AG08395 (cell line): ENCODE measurements around the gene C8B.

Experiments
- DNase-seq: peaks from one replicate; pipeline ENCODE4 v3.0.0; 2012; ENCODE audit warnings: mixed read lengths, low spot score

Gene C8B

GRCh38 chr1:56929492-56929891 is 36.3 kb downstream of the C8B start:
- no peak for DNase-seq

GRCh38 chr1:56927986-56928385 is 37.8 kb downstream of the C8B start:
- no peak for DNase-seq

- DNase-seq, result no peak
Measured at GRCh38 chr1:56927171-56927570, 38.6 kb downstream of the C8B start.

GRCh38 chr1:56925193-56925592 is 40.6 kb downstream of the C8B start:
- no peak for DNase-seq

GRCh38 chr1:56924116-56924515 is 41.7 kb downstream of the C8B start:
- DNase-seq, result no peak

GRCh38 chr1:56923201-56923600 is 42.6 kb downstream of the C8B start:
- no peak for DNase-seq

GRCh38 chr1:56922507-56922906 is 43.3 kb downstream of the C8B start:
- DNase-seq, result no peak

- DNase-seq, result no peak
Measured at GRCh38 chr1:56922070-56922469, 43.7 kb downstream of the C8B start.

GRCh38 chr1:56921479-56921878 is 44.3 kb downstream of the C8B start:
- no peak for DNase-seq

- peak; percentile 42 for DNase-seq
Measured at GRCh38 chr1:56920591-56921001, 45.2 kb downstream of the C8B start.

- no peak for DNase-seq
Measured at GRCh38 chr1:56917356-56917755, 48.5 kb downstream of the C8B start.

GRCh38 chr1:56916630-56917029 is 49.2 kb downstream of the C8B start:
- DNase-seq, result no peak

- DNase-seq, result no peak
Measured at GRCh38 chr1:56915960-56916359, 49.9 kb downstream of the C8B start.

- no peak for DNase-seq
Measured at GRCh38 chr1:56912325-56912724, 53.5 kb downstream of the C8B start.

- peak; percentile 58 for DNase-seq
Measured at GRCh38 chr1:56911098-56911938, 54.5 kb downstream of the C8B start.

- no peak for DNase-seq
Measured at GRCh38 chr1:56910441-56910985, 55.3 kb downstream of the C8B start.

- DNase-seq, result peak; percentile 69
Measured at GRCh38 chr1:56908619-56909221, 57.1 kb downstream of the C8B start.

GRCh38 chr1:56905667-56906066 is 60.1 kb downstream of the C8B start:
- DNase-seq, result no peak

GRCh38 chr1:56904663-56905397 is 61.0 kb downstream of the C8B start:
- DNase-seq, result peak; percentile 37

GRCh38 chr1:56903778-56904177 is 62.0 kb downstream of the C8B start:
- DNase-seq, result no peak

- peak; percentile 61 for DNase-seq
Measured at GRCh38 chr1:56901716-56902115, 64.1 kb downstream of the C8B start.

- DNase-seq, result no peak
Measured at GRCh38 chr1:56898879-56899278, 66.9 kb downstream of the C8B start.

GRCh38 chr1:56898005-56898373 is 67.8 kb downstream of the C8B start:
- no peak for DNase-seq
